NCI-H2227 treated with DMSO at 0.1 percent for 48 hours (cell line): ENCODE data around the gene CDK17.
"Not testable (repeated sequence)": the region's sequence is repeated elsewhere in the genome, so short reads cannot be mapped to it uniquely, and the experiment has no call there.

Experiments used
- DNase-seq: peaks from one replicate; lab custom pipeline; 2025; lab: John Stamatoyannopoulos, UW

CDK17 gene

GRCh38 chr12:96354326-96354725 lies 45.9 kb downstream of the CDK17 start:
- no peak for DNase-seq

DNA sequence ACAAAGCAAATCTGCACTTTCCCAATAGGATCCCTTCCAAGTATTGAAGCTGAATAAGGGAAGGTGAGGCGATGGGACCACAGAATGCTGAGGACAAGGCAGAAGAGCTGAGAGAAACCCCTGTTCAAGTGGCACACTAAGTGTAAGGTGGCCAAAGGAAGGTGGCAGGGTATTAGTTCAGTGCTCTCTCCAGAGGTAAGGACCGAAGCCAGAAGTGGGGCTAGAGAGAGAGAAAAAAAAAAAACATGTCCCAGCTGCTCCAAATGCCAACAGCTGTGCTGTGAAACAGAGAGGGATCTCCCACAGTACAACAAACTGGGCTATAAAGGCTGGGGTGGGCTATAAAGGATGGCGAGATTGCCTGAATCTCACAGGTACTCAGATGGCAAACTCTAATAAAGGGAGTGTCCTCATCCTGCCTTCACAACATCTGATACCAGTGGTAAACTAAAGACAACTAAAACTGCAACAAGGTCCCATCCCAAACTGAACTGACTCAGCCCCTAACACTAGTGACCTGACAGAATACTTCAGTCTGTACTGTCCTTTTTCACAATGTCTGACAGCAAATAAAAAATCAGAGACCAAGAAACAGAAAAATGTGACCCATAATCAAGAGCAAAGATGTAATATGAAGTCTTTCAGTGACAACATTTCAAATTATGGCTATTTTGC lies 47.9 kb downstream of the CDK17 start:
- no peak for DNase-seq

- no peak for DNase-seq
Observed at GRCh38 chr12:96350982-96351381, 49.3 kb downstream of the CDK17 start.

DNA sequence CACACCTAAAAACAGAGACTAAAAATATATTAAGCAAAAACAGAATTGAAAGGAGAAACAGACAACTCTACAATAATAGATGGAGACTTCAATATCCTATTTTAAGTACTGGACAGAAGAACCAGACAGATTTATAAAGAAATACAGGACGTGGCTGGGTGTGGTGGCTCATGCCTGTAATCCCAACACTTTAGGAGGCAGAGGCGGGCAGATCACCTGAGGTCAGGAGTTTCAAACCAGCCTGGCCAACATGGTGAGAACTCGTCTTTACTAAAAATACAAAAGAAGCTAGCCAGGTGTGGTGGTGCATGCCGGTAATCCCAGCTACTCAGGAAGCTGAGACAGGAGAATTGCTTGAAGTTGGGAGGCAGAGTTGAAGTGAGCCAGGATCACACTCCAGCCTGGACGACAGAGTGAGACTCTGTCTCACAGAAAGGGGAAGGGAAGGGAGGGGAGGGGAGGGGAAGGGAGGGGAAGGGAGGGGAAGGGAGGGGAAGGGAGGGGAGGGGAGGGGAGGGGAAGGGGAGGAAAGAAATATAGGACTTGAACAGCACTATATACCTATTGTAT lies 53.0 kb downstream of the CDK17 start:
- no peak for DNase-seq

GRCh38 chr12:96346716-96347115 lies 53.5 kb downstream of the CDK17 start:
- DNase-seq: not testable (repeated sequence)

DNA sequence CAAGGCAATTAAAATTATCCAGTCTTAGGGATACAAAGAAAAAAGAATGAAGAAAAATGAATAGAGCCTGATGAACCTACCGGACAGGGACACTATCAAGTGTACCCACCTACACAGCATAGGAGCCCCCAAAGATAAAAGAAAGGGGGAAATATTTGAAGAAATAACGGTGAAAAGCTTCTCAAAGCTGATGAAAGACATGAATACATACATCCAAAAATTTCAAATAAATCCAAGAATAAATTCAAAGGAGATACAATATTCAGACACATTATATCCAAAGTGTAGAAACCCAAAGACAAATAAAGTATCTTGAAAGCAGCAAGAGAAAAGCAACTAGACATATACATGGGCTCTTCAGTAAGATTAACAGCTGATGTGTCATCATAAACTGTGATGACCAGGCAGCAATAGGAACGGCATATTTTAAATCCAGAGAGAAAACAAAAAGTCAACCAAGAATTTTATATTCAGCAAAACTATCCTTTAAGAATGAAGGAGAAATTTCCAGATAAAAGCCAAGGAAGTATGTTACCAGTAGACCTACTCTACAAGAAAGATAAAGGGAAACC lies 56.0 kb downstream of the CDK17 start:
- no peak for DNase-seq

DNA sequence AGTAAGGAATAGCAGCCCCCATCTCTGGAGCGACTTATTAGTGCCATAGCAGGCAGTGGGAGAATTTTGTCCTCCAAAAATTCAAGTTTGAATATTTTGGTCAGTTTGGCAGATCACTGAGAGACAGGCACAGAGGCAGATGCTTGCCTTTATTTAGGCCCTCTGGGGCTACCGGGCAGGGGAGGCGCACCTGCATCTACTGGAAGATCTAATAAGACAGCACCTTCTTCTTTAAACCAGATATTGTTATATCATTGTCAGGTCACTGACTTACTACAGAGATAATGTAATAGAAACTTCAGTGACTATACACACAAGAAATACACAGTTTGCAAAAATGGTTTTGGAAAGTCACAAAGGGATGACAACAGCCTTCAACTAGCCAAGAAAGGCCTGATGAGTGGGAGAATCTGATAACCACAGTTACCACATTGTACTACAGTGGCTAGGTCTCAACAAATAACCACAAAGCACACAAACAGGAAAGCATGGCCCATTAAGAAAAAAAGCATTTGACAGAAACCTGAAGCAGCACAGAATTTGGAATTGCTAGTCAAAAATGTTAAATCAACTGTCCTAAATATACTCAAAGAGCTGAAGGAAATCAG lies 56.8 kb downstream of the CDK17 start:
- no peak for DNase-seq

DNA sequence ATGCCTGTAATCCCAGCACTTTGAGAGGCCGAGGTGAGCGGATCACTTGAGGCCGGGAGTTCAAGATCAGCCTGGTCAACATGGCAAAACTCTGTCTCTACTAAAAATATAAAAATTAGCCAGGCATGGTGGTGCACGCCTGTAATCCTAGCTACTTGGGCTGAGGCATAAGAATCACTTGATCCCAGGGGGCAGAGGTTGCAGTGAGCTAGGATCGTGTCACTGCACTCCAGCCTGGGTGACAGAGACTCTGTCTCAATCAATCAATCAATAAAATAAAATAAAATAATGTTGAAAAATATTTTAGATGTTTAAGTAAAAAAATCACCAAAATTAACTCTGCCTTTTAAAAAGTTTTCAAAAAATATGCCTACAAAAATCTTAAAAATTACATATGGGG lies 60.6 kb downstream of the CDK17 start:
- not testable (repeated sequence) for DNase-seq

- no peak for DNase-seq
Observed at GRCh38 chr12:96338852-96339471, 61.3 kb downstream of the CDK17 start.

DNA sequence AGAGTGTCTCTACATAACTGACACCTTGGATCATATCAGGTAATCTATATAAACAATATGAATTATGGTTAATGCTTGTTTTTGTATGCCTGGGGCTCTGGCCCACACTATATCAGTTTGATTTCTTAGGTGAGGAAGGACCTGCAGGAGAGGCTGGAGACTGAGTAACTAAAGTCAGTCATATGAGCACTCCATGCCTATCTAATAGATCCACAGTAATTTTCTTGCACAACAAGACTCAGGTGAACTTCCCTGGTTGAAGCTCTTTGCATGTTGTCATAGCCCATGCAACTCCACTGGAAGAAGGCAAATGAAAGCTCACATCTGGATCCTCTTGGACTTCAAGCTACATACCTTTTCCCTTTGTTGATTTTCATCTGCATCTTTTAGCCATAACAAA lies 62.3 kb downstream of the CDK17 start:
- no peak for DNase-seq

DNA sequence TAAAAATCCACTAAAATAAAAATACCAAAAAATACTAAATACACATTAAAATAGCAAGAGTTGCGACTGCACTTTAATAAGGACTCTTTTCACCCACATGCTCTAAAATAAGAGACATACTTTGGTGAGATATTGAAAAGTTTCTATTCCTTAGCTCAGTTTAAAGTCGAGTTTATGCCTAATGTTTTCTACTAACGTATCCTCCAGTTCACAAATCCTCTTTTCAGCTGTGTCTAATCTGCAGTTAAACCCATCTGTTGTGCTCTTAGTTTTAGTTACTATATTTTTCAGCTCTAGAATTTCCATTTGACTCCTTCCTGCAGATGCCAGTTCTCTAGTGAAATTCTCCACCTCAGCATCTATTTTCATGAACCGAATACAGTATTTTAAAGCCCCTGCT lies 63.8 kb downstream of the CDK17 start:
- no peak for DNase-seq

DNA sequence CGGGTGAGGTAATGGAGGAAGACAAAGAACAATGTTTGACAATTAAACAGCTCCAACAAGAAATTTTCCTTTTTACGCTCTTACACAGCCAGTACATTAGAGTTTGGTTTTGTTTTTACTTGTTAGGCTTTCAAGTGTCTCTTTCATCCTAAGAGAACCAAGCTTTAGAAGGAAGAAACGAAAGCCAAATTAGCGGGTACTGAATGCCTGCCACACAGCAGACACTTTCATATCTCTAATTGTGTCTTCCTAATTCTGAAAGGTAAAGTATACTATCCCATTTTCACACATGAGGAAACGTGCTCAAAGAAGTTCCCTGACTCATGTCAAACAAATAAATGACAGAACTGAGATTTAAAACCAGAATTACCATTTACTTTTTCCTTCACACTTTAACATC lies 65.0 kb downstream of the CDK17 start:
- no peak for DNase-seq

DNA sequence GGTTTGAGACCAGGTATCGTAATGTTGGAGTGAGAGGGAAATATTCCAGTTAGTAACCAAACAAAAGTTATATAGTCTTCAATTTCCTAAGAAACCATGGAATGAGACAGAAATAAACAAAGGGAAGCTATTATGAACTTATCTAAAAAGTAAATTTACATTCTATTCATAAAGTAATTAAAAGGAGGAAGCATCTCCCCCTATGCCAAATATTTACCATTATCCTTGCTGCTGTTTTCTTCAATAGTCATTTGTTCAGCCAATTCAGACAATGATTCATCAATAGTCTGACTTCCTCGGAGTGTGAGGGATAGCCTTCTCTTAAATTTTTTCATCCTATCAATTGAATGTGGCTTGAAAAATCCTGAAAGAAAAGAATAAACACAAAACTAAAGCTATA lies 65.7 kb downstream of the CDK17 start:
- no peak for DNase-seq

GRCh38 chr12:96329545-96329944 lies 70.7 kb downstream of the CDK17 start:
- DNase-seq: no peak

DNA sequence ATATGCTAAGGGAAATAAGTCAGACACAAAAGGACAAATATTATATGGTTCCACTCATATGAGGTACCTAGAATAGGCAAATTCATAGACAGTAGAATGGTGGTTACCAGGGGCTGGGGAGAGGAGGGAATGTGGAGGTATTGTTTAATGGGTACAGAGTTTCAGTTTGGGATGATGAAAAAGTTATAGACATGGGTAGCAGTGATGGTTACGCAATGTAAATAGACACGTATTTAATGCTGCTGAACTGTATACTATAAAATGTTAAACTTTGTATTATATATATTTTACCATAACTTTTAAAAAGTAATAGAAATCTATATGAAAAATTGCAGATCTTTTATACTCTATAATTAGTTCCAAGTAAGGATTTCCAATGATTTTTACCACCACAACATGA lies 71.2 kb downstream of the CDK17 start:
- no peak for DNase-seq

DNA sequence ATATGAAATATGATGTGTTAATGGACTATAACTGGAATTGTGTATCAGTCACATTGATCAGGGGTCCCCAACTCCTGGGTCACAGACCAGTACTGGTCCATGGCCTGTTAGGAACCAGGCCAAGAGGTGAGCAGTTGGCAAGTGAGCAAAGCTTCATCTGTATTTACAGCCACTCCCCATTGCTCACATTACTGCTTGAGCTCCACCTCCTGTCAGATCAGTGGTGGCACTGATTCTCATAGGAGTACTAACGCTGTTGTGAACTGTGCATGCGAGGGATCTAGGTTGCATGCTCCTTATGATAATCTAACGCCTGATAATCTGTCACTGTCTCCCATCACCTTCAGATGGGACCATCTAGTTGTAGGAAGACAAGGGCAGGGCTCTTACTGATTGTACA lies 72.3 kb downstream of the CDK17 start:
- DNase-seq: no peak

DNA sequence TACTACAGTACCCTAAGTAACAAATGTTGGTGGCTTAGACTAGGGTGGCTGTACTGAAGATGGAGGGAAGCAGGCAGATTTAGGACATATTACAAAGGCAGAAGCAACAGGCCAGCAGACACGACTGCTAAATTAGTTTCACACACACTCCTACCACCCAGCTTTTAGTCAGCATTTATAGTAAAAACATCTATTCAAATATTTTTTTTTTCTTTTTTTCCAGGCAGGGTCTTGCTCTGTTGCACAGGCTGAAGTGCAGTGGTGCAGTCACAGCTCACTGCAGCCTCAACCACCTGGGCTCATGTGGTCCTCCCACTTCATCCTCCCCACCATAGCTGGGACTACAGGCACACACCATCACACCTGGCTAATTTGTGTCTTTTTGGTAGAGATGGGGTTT lies 72.9 kb downstream of the CDK17 start:
- DNase-seq: no peak

DNA sequence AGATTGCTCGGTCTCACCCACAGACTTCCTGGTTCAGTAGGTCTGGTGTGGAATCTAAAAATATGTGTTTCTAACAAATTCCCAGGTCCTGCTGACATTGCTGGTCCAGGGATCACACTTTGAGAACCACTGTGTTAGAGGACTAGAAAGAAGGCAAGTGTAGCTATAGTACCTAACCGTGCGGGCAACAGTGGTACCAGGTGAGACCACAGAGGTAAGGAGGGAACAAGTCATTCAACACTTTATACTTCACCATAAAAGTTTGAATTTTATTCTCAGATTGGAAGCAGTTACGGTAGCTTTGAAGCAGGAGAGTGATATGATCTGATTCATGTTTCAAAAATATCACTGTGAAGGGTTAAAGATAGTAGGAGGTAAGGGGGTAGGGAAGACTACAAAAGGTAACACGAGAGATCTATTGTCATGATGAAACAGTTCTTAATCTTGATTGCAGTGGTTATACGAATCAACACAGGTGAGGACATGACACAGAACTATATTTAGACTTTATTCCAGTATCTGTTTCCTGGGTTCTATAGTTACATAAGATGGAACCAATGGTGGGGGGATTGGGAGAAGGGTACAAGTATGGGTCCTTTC lies 73.5 kb downstream of the CDK17 start:
- DNase-seq: no peak

DNA sequence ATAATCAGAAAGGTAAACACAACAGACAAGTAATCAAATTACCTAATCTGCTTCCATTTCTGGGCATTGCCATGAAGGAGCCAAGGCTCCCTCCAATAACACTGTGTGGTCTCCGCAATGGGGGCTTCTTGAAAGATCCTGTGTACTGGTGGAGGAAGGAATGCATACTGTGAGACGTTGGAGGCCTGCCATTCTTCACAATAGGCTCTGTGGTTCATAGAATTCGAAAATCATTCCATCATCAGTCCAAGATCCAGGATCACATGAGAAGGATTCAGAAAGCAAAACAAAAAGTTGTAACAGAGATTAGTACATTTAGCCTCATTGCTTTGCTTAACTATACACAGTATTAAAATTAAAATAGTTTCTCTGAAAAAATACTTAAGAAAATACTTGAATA lies 76.3 kb downstream of the CDK17 start:
- DNase-seq: no peak

DNA sequence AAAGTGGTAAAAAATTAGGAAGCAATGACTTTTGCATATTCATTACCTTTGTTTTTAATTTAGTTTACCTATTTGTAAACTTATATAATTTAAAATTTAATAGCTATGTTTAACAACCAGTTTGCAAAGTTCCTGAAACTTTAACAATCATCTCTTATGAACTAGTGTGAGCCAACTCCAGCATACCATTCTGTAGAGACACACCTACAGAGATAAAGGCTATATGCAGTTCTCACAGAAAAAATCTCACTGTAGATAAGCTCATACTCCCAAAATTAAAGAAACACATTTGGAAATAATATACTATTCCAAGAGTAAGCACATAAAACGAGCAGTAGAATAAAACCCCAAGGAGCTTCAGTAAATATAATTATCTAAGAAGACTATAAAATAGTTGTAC lies 77.5 kb downstream of the CDK17 start:
- no peak for DNase-seq

DNA sequence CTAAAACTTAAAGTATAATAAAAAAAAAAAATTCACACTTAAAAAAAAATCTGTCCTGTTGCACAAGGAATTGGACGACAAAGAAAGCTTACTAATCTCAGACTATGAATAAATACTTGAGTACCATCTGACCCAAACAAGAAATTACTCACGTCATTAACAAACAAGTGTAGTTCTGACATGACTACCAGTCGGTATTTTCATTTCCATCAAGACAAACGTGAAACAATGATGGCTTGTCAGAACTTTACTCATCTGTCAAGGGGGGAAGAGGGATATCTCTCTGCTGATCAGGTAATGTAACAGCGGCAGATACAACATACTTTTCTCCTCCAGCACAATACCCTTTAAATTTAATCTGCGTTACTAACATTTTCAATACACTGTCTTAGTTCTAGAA lies 78.3 kb downstream of the CDK17 start:
- DNase-seq: no peak

GRCh38 chr12:96317801-96318200 lies 82.4 kb downstream of the CDK17 start:
- DNase-seq: not testable (repeated sequence)
